ENCODE results near the gene NT5E.
"Not testable (repeated sequence)": the region's sequence is repeated elsewhere in the genome, so short reads cannot be mapped to it uniquely, and the experiment has no call there.

NT5E gene

GRCh38 chr6:85494547-85495536, 45.0 kb downstream of the NT5E start:
- DNase-seq, result no peak

- no peak for DNase-seq
Measured at GRCh38 chr6:85496009-85496579, 46.2 kb downstream of the NT5E start.

- DNase-seq, result no peak
Measured at GRCh38 chr6:85496856-85497255, 47.0 kb downstream of the NT5E start.

- DNase-seq, result peak; percentile 3
Measured at GRCh38 chr6:85498596-85499258, 48.8 kb downstream of the NT5E start.

- no peak for DNase-seq
Measured at GRCh38 chr6:85506441-85507093, 56.7 kb downstream of the NT5E start.

- DNase-seq, result no peak
Measured at GRCh38 chr6:85516168-85516567, 66.3 kb downstream of the NT5E start.

GRCh38 chr6:85524281-85524680, 74.4 kb downstream of the NT5E start:
- not testable (repeated sequence) for DNase-seq

GRCh38 chr6:85537055-85537494, 87.2 kb downstream of the NT5E start:
- DNase-seq, result peak; percentile 20

- no peak for DNase-seq
Measured at GRCh38 chr6:85544776-85545175, 94.9 kb downstream of the NT5E start.

Data from CD4-positive, alpha-beta T cell treated with Interleukin-17A for 1 hour (primary cell).